ENCODE results near the gene KDM6A.
"Not testable (repeated sequence)": the region's sequence is repeated elsewhere in the genome, so short reads cannot be mapped to it uniquely, and the experiment has no call there.

- not testable (repeated sequence) for TF ChIP-seq RFX5 (IDR thresholded peaks at IDR 0.05; ENCODE audit: low read length); GATA2 (CRISPR knock-in tag; IDR thresholded peaks at IDR 0.05); RXRA (IDR thresholded peaks at IDR 0.05; ENCODE audit: borderline replicate concordance, low read depth); EZH2phosphoT487 (IDR thresholded peaks at IDR 0.05; ENCODE audit: borderline replicate concordance, low read depth); CHD2 (IDR thresholded peaks at IDR 0.05; ENCODE audit: low read length, partially characterized antibody); SMC3 (IDR thresholded peaks at IDR 0.05; ENCODE audit: low read depth, low read length); REST (IDR thresholded peaks at IDR 0.05; ENCODE audit: low read depth, low read length); MAX (IDR thresholded peaks at IDR 0.05; ENCODE audit: low read depth); NRF1 (IDR thresholded peaks at IDR 0.05; ENCODE audit: low read depth, low read length)
- TF ChIP-seq, protein P1, sequence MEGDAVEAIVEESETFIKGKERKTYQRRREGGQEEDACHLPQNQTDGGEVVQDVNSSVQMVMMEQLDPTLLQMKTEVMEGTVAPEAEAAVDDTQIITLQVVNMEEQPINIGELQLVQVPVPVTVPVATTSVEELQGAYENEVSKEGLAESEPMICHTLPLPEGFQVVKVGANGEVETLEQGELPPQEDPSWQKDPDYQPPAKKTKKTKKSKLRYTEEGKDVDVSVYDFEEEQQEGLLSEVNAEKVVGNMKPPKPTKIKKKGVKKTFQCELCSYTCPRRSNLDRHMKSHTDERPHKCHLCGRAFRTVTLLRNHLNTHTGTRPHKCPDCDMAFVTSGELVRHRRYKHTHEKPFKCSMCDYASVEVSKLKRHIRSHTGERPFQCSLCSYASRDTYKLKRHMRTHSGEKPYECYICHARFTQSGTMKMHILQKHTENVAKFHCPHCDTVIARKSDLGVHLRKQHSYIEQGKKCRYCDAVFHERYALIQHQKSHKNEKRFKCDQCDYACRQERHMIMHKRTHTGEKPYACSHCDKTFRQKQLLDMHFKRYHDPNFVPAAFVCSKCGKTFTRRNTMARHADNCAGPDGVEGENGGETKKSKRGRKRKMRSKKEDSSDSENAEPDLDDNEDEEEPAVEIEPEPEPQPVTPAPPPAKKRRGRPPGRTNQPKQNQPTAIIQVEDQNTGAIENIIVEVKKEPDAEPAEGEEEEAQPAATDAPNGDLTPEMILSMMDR (IDR thresholded peaks at IDR 0.05): not testable (repeated sequence)
- TF ChIP-seq, protein P2, sequence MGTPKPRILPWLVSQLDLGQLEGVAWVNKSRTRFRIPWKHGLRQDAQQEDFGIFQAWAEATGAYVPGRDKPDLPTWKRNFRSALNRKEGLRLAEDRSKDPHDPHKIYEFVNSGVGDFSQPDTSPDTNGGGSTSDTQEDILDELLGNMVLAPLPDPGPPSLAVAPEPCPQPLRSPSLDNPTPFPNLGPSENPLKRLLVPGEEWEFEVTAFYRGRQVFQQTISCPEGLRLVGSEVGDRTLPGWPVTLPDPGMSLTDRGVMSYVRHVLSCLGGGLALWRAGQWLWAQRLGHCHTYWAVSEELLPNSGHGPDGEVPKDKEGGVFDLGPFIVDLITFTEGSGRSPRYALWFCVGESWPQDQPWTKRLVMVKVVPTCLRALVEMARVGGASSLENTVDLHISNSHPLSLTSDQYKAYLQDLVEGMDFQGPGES (IDR thresholded peaks at IDR 0.05; ENCODE audit: low read depth, low read length): not testable (repeated sequence)
- TF ChIP-seq, protein P3, sequence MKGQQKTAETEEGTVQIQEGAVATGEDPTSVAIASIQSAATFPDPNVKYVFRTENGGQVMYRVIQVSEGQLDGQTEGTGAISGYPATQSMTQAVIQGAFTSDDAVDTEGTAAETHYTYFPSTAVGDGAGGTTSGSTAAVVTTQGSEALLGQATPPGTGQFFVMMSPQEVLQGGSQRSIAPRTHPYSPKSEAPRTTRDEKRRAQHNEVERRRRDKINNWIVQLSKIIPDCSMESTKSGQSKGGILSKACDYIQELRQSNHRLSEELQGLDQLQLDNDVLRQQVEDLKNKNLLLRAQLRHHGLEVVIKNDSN (IDR thresholded peaks at IDR 0.05; ENCODE audit: borderline replicate concordance, low read depth): not testable (repeated sequence)
Measured at GRCh38 chrX:44950471-44951366, 77.7 kb downstream of the KDM6A start.
